Retinal pigment epithelial cell (primary cell): ENCODE data around the gene MAST1.

Source experiments
- DNase-seq: peaks from one replicate; pipeline ENCODE4 v3.0.0-alpha.2; 2010; ENCODE audit warnings: low read depth
- H3K4me3 ChIP-seq: 2 replicates; pipeline ENCODE4 v1.5.1; 2011; ENCODE audit warnings: mild to moderate bottlenecking, low read length, control low read depth, moderate library complexity
- TF ChIP-seq, protein P1 (sequence below): conservative IDR thresholded peaks from 2 replicates; pipeline ENCODE4 v1.5.1; 2011; ENCODE audit warnings: low read depth, low read length, control low read depth, inconsistent platforms

The MAST1 gene

DNA sequence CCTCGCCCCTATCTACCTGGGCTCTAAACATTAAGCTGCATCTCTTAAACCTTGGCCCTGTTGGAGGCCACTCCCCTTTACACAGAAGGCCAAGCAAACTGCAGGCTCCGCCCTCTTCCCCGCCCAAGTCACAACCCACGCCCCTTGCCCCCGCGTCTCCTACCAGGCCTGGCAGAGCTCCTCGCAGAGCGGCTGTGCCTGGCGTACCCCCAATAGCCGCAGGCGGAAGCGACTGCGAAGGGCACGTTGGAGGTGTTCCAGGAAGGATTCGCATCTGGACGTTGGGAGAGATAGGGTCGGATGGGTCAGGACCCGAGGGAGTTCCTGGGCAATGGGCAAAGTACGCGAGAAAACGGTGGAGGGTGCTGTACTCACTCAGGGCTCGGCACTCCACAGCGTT, 9.8 kb upstream of the MAST1 start:
- TF ChIP-seq, protein P1, sequence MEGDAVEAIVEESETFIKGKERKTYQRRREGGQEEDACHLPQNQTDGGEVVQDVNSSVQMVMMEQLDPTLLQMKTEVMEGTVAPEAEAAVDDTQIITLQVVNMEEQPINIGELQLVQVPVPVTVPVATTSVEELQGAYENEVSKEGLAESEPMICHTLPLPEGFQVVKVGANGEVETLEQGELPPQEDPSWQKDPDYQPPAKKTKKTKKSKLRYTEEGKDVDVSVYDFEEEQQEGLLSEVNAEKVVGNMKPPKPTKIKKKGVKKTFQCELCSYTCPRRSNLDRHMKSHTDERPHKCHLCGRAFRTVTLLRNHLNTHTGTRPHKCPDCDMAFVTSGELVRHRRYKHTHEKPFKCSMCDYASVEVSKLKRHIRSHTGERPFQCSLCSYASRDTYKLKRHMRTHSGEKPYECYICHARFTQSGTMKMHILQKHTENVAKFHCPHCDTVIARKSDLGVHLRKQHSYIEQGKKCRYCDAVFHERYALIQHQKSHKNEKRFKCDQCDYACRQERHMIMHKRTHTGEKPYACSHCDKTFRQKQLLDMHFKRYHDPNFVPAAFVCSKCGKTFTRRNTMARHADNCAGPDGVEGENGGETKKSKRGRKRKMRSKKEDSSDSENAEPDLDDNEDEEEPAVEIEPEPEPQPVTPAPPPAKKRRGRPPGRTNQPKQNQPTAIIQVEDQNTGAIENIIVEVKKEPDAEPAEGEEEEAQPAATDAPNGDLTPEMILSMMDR: no peak
- no peak overlapping the region for H3K4me3 ChIP-seq
- DNase-seq: no peak

DNA sequence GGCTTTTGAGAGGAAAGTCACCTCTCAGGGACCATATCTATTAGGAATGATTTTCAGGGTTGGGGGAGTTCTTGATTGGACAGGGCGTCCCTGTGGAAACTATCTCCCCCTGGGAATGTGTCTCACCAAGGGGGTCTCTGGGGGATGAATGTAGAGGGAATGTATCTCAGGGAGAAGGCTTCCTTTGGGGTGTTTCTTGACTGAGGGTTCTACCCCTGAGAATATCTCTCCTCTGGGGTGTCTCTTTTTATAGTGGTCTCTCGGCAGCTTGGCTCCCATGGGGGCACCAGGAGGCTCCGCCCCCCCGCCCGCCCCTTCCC, 4.9 kb upstream of the MAST1 start:
- DNase-seq: no peak
- TF ChIP-seq, protein P1: no peak
- H3K4me3 ChIP-seq: no peak overlapping the region

DNA sequence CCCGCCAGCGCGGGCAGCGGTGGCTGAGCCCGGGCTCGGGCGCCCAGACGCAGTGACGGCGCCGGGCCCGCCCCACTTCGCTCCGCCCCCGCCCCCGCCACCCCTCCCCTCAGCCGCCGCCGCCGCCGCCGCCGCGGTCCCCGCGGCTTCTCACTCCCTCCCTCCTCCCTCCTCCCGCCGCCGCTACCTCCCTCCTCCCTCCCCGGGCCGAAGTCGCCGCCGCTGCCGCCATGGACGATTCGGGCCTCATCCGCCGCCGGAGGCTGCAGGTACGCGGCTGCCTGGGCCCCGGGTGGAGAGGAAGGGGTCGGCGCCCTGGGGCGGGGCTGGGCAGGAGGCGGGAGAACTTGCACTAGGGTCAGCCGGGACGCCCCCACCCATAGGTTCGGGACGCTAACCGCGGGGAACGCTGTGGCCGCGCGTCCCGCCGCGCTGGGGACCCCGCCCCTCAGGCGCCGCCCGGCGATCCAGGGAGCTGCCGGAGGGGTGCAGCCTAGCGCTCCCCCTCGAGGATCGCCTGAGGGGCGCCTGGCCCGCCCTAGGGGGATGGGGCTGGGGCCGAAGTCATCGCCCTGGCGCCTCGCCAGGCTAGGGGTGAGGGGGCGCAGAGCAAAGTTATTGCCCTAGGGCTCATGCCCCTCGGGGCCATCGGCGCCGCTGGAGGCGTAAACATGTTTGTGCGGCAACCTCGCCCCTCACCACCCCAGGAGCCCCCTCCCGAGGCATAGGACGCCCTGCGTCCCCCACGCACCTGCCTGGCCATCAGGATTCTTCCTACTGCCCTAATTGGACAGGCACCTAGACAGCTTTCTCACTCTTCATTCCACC, 4.4 kb upstream of the MAST1 start:
- DNase-seq: no peak
- peak overlapping the region; percentile 35 for H3K4me3 ChIP-seq
- TF ChIP-seq, protein P1: no peak

DNA sequence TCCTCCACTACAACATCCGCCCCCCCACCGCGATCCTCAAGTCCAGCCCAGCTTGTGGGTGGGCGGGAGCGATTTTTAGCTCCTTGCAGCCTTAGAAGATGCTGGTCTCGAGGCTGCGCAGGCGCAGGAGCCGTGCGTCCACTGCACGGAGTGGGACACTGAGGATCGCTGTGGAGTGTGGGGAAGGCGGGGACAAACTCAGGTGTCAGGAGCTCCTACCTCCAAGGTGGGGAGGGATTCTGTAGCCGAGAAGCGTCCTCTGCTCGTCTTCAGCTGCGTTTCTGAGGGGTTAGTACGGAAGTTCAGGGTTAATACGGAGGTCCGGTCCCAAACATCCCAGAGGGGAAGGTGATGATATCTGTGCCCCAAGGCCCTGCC, 3.8 kb upstream of the MAST1 start, which contains the start of gene RTBDN:
Gene RTBDN (minus strand): TSS at position 14 of the 378 bp plus-strand sequence. CDS start 4,600 bp downstream, outside the sequence.
- no peak for DNase-seq
- TF ChIP-seq, protein P1: no peak
- peak within 1 kb of the TSS; percentile 35 for H3K4me3 ChIP-seq

DNA sequence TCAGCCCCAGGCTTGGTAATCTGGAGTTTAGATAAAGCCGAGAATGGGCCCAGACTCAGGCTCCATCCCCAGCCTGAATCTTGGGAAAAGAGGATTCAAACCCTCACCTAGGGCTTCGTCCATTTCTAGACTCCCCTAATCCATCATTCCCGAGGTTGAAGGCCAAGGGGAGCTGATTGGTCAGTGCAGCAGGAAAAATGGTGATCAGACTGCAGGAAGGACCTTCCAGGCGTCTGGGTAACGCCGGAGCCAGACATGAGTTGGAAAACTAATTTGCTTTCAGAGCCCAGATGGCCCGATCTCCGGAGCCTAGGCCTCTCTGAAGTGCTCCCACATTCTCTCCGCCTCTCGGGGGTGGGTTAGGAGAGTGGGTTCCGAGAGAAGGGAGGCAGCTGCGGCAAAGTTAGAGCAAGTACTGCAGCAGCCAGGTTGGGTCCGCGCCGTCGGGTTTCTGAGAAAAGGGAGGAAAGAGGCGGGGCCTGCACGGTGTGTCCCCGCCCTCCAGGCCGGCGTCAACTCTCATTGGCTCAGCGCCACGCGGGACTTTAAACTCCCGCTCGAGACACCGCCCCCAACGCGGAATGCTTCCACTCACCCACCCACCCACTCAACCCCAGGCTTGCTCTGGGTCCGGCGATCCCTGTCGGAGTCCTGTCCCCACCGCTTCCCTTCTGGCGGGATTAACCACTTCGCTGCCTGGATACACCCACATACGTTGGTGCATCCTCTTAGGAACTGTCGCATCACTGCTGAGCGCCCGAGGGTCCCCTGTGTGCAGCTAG, 3.1 kb upstream of the MAST1 start:
- no peak for DNase-seq
- H3K4me3 ChIP-seq: no peak overlapping the region
- TF ChIP-seq, protein P1: no peak

DNA sequence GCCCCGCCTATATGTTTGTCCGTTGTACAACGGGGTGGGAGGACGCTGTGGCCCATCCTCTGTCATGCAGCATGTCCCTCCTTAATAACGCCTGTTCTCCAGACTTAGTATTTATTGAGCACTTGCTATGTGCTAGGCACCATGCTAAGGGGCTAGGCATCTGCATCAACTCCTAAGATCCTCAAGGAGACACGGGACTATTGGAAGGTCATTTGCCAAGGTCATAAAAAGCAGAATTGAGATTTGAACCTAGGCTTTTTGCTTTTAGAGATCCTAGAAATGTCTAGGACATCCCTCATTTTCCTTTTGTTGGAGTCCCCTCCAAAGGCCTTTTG, 1.8 kb upstream of the MAST1 start:
- no peak for DNase-seq
- no peak overlapping the region for H3K4me3 ChIP-seq
- TF ChIP-seq, protein P1: no peak

DNA sequence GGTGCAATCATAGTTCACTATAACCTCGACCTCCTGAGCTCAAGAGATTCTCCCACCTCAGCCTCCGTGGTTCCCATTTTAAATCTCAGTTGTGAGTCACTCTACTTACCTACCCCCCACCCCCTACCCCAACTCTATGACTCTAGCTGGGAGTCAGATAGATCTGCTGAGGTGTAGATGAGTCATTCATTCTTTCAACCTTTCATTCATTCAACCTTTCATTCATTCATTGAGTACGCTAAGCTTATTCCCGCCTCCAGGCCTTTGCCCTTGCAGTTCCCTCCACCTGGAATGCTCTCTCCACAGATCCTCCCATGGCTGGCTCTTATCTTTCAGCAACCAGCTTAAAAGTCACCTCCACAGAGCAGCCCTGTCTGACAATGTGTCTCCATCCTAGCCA, 1.1 kb upstream of the MAST1 start:
- DNase-seq: no peak
- TF ChIP-seq, protein P1: no peak
- no peak overlapping the region for H3K4me3 ChIP-seq
